ENCODE data around the gene ELSPBP1.
"Not testable (repeated sequence)": the region's sequence is repeated elsewhere in the genome, so short reads cannot be mapped to it uniquely, and the experiment has no call there.

ELSPBP1 gene

GRCh38 chr19:47994209-47994802, at the start of gene ELSPBP1:
Gene ELSPBP1, plus strand, starts transcription at chr19:47994632. Its CDS starts 14,036 bp downstream, at chr19:48008668.
- no peak for DNase-seq

- not testable (repeated sequence) for DNase-seq
Measured at GRCh38 chr19:47949852-47950521, 44.4 kb upstream of the ELSPBP1 start.

- not testable (repeated sequence) for DNase-seq
Measured at GRCh38 chr19:47952132-47952531, 42.3 kb upstream of the ELSPBP1 start.

DNA sequence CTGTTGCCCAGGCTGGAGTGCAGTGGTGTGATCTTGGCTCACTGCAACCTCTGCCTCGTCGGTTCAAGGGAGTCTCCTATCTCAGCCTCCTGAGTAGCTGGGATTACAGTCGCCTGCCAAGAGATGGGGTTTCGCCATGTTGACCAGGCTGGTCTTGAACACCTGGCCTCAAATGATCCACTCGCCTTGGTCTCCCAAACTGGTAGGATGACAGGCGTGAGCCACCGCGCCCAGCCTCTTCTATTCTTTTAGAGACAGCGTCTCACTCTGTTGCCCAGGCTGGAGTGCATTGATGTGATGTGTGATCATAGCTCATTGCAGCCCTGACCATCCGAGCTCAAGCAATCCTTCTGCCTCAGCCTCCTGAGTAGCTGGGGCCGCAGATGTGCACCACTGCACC, 38.5 kb upstream of the ELSPBP1 start:
- not testable (repeated sequence) for DNase-seq

GRCh38 chr19:47973529-47973928, 20.9 kb upstream of the ELSPBP1 start:
- no peak for DNase-seq

GRCh38 chr19:47991191-47991808, 3.1 kb upstream of the ELSPBP1 start:
- no peak for DNase-seq

GRCh38 chr19:47992070-47992469, 2.4 kb upstream of the ELSPBP1 start, which contains the start of gene BSPH1:
Gene BSPH1, minus strand, starts transcription at chr19:47992170. Its CDS starts 89 bp downstream, at chr19:47992081.
- DNase-seq, result no peak

DNA sequence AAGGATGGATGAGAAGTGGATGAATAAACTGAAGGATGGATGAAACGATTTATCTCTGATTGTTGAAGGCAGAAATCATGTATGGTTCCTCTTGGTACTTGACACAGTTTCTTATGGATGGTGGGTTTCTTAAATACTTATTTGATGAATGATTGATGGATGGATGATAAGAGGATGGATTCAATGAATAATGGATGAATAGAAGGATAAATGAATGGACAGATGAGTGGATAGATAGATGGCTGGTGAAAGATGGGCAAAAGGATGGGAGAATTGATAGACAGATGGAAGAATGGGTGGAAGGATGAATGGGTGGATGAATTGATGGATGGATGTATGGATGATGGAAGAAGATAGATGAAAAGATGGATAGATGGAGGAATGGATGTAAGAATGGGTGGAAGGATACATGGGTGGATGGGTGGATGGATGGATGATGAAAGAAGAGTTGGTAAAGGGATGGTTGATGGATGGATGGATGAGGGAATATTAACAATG, 1.8 kb downstream of the ELSPBP1 start:
- no peak for DNase-seq

GRCh38 chr19:47998800-47999199, 4.4 kb downstream of the ELSPBP1 start:
- DNase-seq, result no peak

GRCh38 chr19:48000846-48001245, 6.4 kb downstream of the ELSPBP1 start:
- DNase-seq, result no peak

GRCh38 chr19:48004236-48004635, 9.8 kb downstream of the ELSPBP1 start:
- no peak for DNase-seq

GRCh38 chr19:48006762-48007161, 12.3 kb downstream of the ELSPBP1 start:
- no peak for DNase-seq

- no peak for DNase-seq
Measured at GRCh38 chr19:48010932-48011758, 16.7 kb downstream of the ELSPBP1 start.

DNA sequence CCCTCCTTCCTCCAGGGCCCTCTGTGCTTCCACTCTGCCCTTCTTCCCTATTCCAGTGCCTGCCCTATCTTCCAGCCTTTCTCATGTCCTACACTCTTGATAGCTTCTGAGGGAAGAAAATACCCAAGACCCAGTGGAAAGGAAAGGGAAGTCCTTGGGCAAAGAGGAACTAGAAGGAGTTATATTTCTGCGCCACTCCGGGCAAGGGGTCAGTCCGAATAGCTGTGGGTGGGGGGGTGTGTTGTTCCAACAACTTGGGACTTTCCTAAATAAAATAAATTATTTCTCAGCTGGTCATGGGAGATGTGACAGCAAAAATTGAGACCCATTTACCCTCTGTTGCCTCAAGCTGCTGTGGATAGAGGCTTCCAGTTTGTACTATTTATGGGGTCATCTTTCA, 26.3 kb downstream of the ELSPBP1 start:
- no peak for DNase-seq

- no peak for DNase-seq
Measured at GRCh38 chr19:48023011-48023410, 28.6 kb downstream of the ELSPBP1 start.

DNA sequence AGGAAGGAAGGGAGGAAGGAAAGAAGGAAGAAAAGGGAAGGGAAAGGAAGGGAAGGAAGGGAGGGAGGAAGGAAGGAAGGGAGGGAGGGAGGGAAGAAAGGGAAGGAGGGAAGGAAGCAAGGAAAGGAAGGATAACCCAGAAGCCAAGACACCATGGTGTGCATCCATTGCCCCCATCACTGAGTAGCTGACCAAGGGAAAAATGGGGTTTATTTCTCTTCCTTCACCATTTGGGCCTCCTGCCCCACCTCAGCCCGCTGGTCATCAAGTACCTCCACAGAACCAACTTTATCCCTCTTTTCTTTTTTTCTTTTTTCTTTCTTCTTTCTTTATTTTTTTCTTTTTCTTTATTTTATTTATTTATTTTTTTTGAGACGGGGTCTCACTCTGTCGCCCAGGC, 29.1 kb downstream of the ELSPBP1 start:
- DNase-seq, result no peak

DNA sequence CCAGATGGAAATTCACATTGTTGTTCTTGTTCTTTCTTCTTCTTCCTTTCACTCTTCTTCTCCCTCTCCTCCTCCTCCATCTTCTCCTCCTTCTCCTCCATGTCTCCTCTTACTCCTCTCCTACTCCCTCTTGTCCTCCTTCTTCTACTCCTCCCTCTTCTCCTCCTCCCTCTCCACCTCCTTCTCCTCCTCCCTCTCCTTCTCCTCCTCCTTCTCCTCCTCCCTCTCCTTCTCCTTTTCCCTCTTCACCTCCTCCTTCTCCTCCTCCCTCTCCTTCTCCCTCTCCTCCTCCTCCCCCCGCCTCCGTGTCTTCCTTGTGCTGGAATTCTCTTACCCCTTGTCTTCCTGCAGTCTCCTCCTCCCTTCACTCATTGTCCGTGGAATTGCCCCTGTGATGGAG, 31.0 kb downstream of the ELSPBP1 start:
- DNase-seq, result no peak

DNA sequence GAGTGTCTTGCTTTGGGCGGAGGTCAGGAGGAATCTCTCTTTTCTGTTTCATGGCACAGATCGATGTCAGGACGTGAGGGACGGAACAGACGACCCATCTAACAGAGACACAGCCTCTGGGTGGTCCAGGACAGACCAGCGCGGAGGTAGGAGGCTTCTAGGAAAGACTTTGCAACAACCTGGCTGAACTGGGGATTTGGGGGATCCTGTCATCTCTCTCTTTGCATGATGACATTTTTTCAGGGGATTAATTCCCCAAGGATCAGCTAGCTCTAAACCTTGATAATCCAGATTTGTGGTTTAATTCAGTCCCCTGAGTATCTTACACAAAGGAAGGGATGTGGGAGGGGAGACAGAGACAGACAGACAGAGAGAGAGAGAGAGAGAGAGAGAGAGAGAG, 35.0 kb downstream of the ELSPBP1 start:
- no peak for DNase-seq

- no peak for DNase-seq
Measured at GRCh38 chr19:48030073-48030472, 35.6 kb downstream of the ELSPBP1 start.

- DNase-seq, result no peak
Measured at GRCh38 chr19:48033604-48034003, 39.2 kb downstream of the ELSPBP1 start.

GRCh38 chr19:48036765-48037164, 42.3 kb downstream of the ELSPBP1 start:
- no peak for DNase-seq

DNA sequence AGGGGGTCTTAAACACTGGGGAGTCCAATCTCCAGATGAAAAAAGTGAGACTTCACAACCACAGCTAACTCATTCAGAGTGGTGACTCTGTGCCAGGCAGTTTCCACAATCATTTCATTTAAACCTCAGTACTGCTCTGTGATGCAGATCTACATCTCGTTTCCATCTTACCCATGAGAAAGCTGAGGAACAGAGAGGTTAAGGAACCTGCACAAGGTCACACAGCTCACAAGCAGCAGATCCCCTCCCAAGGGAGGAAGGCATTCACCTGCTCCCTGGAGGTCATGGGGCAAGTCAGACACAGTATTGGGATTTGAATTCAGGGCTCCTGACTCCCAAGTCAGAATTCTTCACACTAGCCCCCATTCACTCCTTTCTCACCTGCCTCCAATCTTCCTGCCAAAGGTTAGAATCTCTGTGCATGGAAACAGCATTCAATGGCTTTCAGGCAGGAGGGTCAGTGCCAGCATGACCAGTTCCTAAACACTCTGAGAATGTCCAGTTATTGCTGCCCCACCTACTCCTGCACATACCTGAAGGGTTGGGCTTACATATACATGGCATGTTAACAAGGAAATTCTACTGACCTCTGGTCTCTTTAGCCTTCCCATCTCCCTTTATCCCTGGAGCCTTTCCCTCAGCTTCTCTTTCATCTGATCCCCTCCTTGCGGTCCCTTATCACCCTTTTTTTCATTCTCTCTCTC, 47.6 kb downstream of the ELSPBP1 start:
- no peak for DNase-seq

Data from NK-92 treated with Interleukin-12 subunit alpha and Interleukin-12 subunit beta, amount 100 ng/mL, for 24 hours (cell line).